HG03565 (cell line): ENCODE measurements around the gene ZSCAN26.
"Not testable (repeated sequence)": the region's sequence is repeated elsewhere in the genome, so short reads cannot be mapped to it uniquely, and the experiment has no call there.

Source experiments
- ATAC-seq: cut with Tn5 transposase; IDR thresholded peaks from one replicate; pipeline ENCODE4 v1.9.1; 2021; ENCODE audit warnings: mild to moderate bottlenecking, moderate library complexity; ENCODE audit not compliant: unreplicated experiment

Gene ZSCAN26

GRCh38 chr6:28315628-28316027 lies 48.7 kb downstream of the ZSCAN26 start:
- no peak for ATAC-seq

DNA sequence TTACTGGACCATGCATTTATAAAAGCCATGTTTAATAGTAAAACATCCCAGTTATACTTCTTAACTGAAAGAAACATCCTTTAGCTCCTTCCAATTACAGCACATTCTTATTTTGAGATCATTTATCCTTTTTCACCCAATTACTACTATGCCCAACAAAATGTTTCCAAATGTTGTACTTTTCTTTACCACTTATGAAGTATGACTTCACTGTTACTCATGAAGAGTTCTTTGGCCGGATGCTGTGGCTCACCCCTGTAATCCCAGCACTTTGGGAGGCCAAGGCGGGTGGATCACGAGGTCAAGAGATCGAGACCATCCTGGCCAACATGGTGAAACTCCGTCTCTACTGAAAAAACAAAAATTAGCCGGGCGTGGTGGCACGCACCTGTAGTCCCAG lies 50.9 kb downstream of the ZSCAN26 start:
- not testable (repeated sequence) for ATAC-seq

GRCh38 chr6:28322661-28323060 lies 55.7 kb downstream of the ZSCAN26 start:
- no peak for ATAC-seq

- no peak for ATAC-seq
Measured at GRCh38 chr6:28323813-28324424, 57.0 kb downstream of the ZSCAN26 start.

DNA sequence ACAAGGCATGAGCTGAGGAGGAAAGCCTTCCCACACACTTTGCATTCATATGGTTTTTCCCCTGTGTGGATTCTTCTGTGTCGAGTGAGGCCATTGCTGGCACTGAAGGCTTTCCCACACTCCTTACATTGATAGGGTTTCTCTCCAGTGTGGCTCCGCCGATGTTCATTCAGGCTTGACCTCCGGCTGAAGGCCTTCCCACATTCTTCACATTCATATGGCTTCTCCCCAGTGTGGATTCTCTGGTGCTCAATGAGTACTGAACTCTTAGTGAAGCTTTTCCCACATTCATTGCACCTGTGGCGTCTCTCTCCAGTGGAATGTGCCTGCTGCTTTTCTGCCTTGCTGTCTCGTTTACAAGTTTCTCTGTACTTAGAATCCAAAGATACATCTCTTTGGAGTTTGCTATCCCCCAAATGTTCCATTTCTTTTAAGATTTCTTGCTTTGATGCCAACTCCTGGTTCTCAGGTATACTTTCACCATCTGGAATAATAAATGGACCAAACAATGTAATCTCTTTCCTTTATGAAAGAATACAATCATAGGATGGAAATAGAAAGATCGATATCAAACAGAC lies 59.5 kb downstream of the ZSCAN26 start:
- ATAC-seq, result no peak
